Neural cell (in vitro differentiated cells): ENCODE measurements around the gene TNIP1.

Experiments
- EP300 ChIP-seq: fragments of 450-650 bp; conservative IDR thresholded peaks from 2 replicates; pipeline ENCODE4 v1.6.1; 2014; ENCODE audit warnings: antibody characterized with exemption, mild to moderate bottlenecking, moderate library complexity; ENCODE audit not compliant: poor library complexity, severe bottlenecking
- EZH2 ChIP-seq: fragments of 200-600, 300-800 bp; shearing (Covaris generic), sonication (generic); IDR thresholded peaks from 2 replicates; pipeline ENCODE4 v1.6.1; 2014; ENCODE audit warnings: antibody characterized with exemption, low read length, borderline replicate concordance, mild to moderate bottlenecking; ENCODE audit not compliant: insufficient read depth, poor library complexity, severe bottlenecking
- POLR2AphosphoS5 ChIP-seq: IDR thresholded peaks from 2 replicates; pipeline ENCODE4 v1.6.1; 2012
- RAD21 ChIP-seq: fragments of 450-650 bp; conservative IDR thresholded peaks from 2 replicates; pipeline ENCODE4 v1.6.1; 2014; ENCODE audit warnings: antibody characterized with exemption, mild to moderate bottlenecking, moderate library complexity
- SMC3 ChIP-seq: fragments of 450-650 bp; conservative IDR thresholded peaks from 2 replicates; pipeline ENCODE4 v1.6.1; 2014; ENCODE audit warnings: antibody characterized with exemption, mild to moderate bottlenecking, moderate library complexity; ENCODE audit not compliant: poor library complexity
- TAF1 ChIP-seq: IDR thresholded peaks from 2 replicates; pipeline ENCODE4 v1.6.1; 2012; ENCODE audit warnings: low read depth
- TF ChIP-seq, protein P1 (sequence below): fragments of 450-650 bp; IDR thresholded peaks from 2 replicates; pipeline ENCODE4 v1.5.1; 2014; ENCODE audit warnings: antibody characterized with exemption, mild to moderate bottlenecking, moderate library complexity; ENCODE audit not compliant: poor library complexity, severe bottlenecking
- TF ChIP-seq, protein P2 (sequence below): IDR thresholded peaks from 2 replicates; pipeline ENCODE4 v1.6.1; 2012; ENCODE audit warnings: borderline replicate concordance

DNA sequence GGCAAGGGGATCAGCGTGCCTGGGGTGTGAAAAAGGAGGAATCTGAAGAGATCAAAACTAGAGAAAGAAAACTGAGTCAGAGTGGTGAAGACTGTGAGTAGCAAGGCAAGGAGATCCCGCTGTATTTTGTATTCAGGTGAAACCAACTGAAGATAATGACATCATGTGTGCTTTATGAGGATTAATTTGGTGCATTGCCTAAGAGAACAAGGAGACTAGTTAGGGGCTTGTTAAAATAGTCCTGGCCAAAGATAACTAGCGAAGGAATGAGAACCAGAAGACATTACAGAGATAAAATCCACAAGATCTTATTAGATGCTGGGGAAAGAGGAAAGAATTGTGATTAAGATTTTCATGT lies 77.4 kb downstream of the TNIP1 start:
- TF ChIP-seq EZH2 (no peak), POLR2AphosphoS5 (no peak), RAD21 (no peak), TAF1 (no peak), EP300 (no peak), SMC3 (no peak)
- TF ChIP-seq, protein P1, sequence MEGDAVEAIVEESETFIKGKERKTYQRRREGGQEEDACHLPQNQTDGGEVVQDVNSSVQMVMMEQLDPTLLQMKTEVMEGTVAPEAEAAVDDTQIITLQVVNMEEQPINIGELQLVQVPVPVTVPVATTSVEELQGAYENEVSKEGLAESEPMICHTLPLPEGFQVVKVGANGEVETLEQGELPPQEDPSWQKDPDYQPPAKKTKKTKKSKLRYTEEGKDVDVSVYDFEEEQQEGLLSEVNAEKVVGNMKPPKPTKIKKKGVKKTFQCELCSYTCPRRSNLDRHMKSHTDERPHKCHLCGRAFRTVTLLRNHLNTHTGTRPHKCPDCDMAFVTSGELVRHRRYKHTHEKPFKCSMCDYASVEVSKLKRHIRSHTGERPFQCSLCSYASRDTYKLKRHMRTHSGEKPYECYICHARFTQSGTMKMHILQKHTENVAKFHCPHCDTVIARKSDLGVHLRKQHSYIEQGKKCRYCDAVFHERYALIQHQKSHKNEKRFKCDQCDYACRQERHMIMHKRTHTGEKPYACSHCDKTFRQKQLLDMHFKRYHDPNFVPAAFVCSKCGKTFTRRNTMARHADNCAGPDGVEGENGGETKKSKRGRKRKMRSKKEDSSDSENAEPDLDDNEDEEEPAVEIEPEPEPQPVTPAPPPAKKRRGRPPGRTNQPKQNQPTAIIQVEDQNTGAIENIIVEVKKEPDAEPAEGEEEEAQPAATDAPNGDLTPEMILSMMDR = no peak
- TF ChIP-seq, protein P2, sequence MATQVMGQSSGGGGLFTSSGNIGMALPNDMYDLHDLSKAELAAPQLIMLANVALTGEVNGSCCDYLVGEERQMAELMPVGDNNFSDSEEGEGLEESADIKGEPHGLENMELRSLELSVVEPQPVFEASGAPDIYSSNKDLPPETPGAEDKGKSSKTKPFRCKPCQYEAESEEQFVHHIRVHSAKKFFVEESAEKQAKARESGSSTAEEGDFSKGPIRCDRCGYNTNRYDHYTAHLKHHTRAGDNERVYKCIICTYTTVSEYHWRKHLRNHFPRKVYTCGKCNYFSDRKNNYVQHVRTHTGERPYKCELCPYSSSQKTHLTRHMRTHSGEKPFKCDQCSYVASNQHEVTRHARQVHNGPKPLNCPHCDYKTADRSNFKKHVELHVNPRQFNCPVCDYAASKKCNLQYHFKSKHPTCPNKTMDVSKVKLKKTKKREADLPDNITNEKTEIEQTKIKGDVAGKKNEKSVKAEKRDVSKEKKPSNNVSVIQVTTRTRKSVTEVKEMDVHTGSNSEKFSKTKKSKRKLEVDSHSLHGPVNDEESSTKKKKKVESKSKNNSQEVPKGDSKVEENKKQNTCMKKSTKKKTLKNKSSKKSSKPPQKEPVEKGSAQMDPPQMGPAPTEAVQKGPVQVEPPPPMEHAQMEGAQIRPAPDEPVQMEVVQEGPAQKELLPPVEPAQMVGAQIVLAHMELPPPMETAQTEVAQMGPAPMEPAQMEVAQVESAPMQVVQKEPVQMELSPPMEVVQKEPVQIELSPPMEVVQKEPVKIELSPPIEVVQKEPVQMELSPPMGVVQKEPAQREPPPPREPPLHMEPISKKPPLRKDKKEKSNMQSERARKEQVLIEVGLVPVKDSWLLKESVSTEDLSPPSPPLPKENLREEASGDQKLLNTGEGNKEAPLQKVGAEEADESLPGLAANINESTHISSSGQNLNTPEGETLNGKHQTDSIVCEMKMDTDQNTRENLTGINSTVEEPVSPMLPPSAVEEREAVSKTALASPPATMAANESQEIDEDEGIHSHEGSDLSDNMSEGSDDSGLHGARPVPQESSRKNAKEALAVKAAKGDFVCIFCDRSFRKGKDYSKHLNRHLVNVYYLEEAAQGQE = no peak
